OCI-LY1 (cell line): Measurements from ENCODE around the gene PPIP5K2.
A peak's percentile ranks its signal among the peaks of the same experiment; 100 is the strongest.

Experiments used
- H2AFZ ChIP-seq: fragments of 200-600 bp; sonication (generic), shearing (Covaris generic); 2 replicates; pipeline ENCODE4 v1.6.0; 2014; ENCODE audit warnings: antibody characterized with exemption, mild to moderate bottlenecking, low read length
- H3F3A ChIP-seq: fragments of 200-600 bp; sonication (generic), shearing (Covaris generic); 2 replicates; pipeline ENCODE4 v1.6.0; 2014; ENCODE audit warnings: mild to moderate bottlenecking, antibody characterized with exemption, low read length, moderate library complexity; ENCODE audit not compliant: insufficient read depth
- H3K27ac ChIP-seq: fragments of 200-600 bp; sonication (generic); 2 replicates; pipeline ENCODE4 v1.5.1; 2014; ENCODE audit warnings: low read length, mixed run types, mild to moderate bottlenecking, low read depth; ENCODE audit not compliant: poor library complexity, severe bottlenecking
- H3K27me3 ChIP-seq: fragments of 200-600 bp; sonication (generic); 2 replicates; pipeline ENCODE4 v1.6.0; 2014; ENCODE audit warnings: antibody characterized with exemption, mild to moderate bottlenecking, low read length, moderate library complexity; ENCODE audit not compliant: insufficient read depth
- H3K36me3 ChIP-seq: fragments of 200-600 bp; sonication (generic); 2 replicates; pipeline ENCODE4 v1.6.1; 2014; ENCODE audit warnings: mild to moderate bottlenecking, antibody characterized with exemption, low read length, moderate library complexity, mixed read lengths; ENCODE audit not compliant: insufficient read depth
- H3K4me1 ChIP-seq: fragments of 200-600 bp; sonication (generic); 2 replicates; pipeline ENCODE4 v1.5.1; 2014; ENCODE audit warnings: mild to moderate bottlenecking, low read length, moderate library complexity; ENCODE audit not compliant: insufficient read depth, severe bottlenecking
- H3K4me2 ChIP-seq: fragments of 200-600 bp; sonication (generic), shearing (Covaris generic); 2 replicates; pipeline ENCODE4 v1.6.1; 2014; ENCODE audit warnings: low read length
- H3K4me3 ChIP-seq: fragments of 200-600 bp; sonication (generic); 2 replicates; pipeline ENCODE4 v1.5.1; 2014; ENCODE audit warnings: low read length, low read depth, mild to moderate bottlenecking, mixed read lengths; ENCODE audit not compliant: poor library complexity, severe bottlenecking
- H3K79me2 ChIP-seq: fragments of 200-600 bp; shearing (Covaris generic); 2 replicates; pipeline ENCODE4 v1.6.1; 2016; ENCODE audit warnings: mixed run types, low read length, mixed read lengths; ENCODE audit not compliant: insufficient read depth
- H3K9ac ChIP-seq: fragments of 200-600 bp; sonication (generic), shearing (Covaris generic); 2 replicates; pipeline ENCODE4 v1.6.1; 2014; ENCODE audit warnings: mild to moderate bottlenecking, low read length, mixed read lengths
- H3K9me2 ChIP-seq: fragments of 200-600 bp; sonication (generic), shearing (Covaris generic); 2 replicates; pipeline ENCODE4 v1.6.1; 2014; ENCODE audit warnings: low read depth, mild to moderate bottlenecking, low read length, mixed read lengths
- H3K9me3 ChIP-seq: fragments of 200-600 bp; shearing (Covaris generic); 2 replicates; pipeline ENCODE4 v1.6.1; 2014; ENCODE audit warnings: low read length, mixed read lengths
- H4K20me1 ChIP-seq: fragments of 200-600 bp; sonication (generic), shearing (Covaris generic); 2 replicates; pipeline ENCODE4 v1.6.0; 2016; ENCODE audit warnings: mild to moderate bottlenecking, low read length; ENCODE audit not compliant: insufficient read depth
- EZH2 ChIP-seq: fragments of 200-600 bp; sonication (generic), shearing (Covaris generic); IDR thresholded peaks from 2 replicates; pipeline ENCODE4 v1.8.0; 2017; ENCODE audit warnings: borderline replicate concordance, mixed run types, mild to moderate bottlenecking, antibody characterized with exemption, low read length, moderate library complexity, mixed read lengths
- TF ChIP-seq, protein P1 (sequence below): fragments of 200-600 bp; sonication (generic), shearing (Covaris generic); IDR thresholded peaks from 2 replicates; pipeline ENCODE4 v1.5.1; 2017; ENCODE audit warnings: mild to moderate bottlenecking, antibody characterized with exemption, low read length, moderate library complexity, mixed read lengths

PPIP5K2 gene

GRCh38 chr5:103114440-103114839 lies 5.7 kb upstream of the PPIP5K2 start:
- TF ChIP-seq, protein P1, sequence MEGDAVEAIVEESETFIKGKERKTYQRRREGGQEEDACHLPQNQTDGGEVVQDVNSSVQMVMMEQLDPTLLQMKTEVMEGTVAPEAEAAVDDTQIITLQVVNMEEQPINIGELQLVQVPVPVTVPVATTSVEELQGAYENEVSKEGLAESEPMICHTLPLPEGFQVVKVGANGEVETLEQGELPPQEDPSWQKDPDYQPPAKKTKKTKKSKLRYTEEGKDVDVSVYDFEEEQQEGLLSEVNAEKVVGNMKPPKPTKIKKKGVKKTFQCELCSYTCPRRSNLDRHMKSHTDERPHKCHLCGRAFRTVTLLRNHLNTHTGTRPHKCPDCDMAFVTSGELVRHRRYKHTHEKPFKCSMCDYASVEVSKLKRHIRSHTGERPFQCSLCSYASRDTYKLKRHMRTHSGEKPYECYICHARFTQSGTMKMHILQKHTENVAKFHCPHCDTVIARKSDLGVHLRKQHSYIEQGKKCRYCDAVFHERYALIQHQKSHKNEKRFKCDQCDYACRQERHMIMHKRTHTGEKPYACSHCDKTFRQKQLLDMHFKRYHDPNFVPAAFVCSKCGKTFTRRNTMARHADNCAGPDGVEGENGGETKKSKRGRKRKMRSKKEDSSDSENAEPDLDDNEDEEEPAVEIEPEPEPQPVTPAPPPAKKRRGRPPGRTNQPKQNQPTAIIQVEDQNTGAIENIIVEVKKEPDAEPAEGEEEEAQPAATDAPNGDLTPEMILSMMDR, result no peak
- TF ChIP-seq EZH2, result no peak
- H2AFZ ChIP-seq, result no peak overlapping the region
- no peaks in the 10 kb centered on the region for H3K9me2 ChIP-seq
- no peaks in the 10 kb centered on the region for H3K9me3 ChIP-seq
- H3K27me3 ChIP-seq, result no peaks in the 10 kb centered on the region
- H3K36me3 ChIP-seq, result no peaks in the 10 kb centered on the region
- no peak overlapping the region for H3K4me3 ChIP-seq
- no peak overlapping the region for H3K27ac ChIP-seq
- H3K4me1 ChIP-seq, result peaks cover 17% of the 10 kb centered on the region
- peaks cover 26% of the 10 kb centered on the region for H3K79me2 ChIP-seq
- no peak overlapping the region for H3K4me2 ChIP-seq
- H3F3A ChIP-seq, result no peaks in the 10 kb centered on the region
- H3K9ac ChIP-seq, result no peak overlapping the region
- no peaks in the 10 kb centered on the region for H4K20me1 ChIP-seq

DNA sequence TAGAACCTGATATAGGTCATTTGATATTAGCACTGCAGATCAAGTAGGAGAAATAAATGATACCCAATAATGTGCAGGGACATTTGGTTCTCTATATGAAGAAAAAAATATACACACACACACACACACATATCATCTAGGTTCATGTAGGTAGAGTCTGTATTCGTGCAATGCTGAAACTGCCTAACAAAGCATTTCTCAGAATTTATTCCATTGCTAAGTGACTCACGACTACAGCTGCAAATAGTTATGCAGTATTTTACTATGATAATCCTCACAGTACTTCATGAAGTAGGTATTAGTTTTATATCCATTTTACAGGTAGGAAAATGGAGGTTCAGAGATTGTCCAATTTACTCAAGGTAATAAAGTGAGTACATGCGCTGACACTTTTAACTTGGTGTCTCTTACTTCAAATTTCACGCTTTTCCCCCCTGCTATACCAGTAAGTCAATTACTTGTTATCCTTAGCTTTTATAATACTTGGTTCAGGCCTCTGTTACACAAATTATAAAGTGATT lies 2.6 kb upstream of the PPIP5K2 start:
- no peaks in the 10 kb centered on the region for H3F3A ChIP-seq
- no peaks in the 10 kb centered on the region for H3K27me3 ChIP-seq
- no peak overlapping the region for H2AFZ ChIP-seq
- H3K36me3 ChIP-seq, result peaks cover 1% of the 10 kb centered on the region; the same call in 1 of the 2 replicates
- H3K9me3 ChIP-seq, result no peaks in the 10 kb centered on the region
- H3K27ac ChIP-seq, result peak overlapping the region; percentile 96
- H3K4me2 ChIP-seq, result no peak overlapping the region
- H3K4me1 ChIP-seq, result peaks cover 30% of the 10 kb centered on the region
- no peaks in the 10 kb centered on the region for H3K9me2 ChIP-seq
- no peak overlapping the region for H3K9ac ChIP-seq
- TF ChIP-seq, protein P1, result no peak
- TF ChIP-seq EZH2, result no peak
- H4K20me1 ChIP-seq, result no peaks in the 10 kb centered on the region
- H3K79me2 ChIP-seq, result peaks cover 47% of the 10 kb centered on the region
- no peak overlapping the region for H3K4me3 ChIP-seq

DNA sequence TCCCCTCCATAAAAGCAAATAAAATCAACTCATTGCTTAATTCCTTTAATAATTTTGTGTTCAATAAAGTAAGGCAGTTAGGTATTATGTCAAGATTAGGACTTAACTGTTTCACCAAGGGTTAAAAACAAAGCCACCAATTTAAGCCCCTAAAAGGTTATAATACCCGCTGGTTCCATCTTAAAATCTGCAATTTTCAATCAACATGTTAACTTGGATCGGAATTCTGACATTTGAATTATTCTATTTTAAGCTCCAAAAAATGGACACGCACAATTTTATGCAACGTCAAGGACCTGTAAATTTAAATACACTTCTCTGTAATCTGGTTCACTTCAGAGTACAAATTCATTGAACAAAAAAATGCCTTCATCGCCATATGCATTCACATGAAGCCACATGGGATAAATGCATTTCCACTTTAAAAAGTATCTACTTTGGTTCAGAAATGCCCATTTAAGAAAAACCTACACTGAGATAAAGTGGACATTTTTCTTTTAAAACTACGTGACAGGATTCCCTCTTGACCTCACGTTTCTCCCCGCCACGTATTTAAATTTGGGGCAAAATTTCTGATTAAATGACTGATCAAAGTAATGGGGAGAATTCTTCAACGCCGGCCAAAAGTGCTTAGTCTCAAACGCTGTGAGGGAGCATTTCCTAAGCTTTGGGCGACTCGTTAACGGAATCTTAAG lies 884 bp upstream of the PPIP5K2 start:
- H3K27ac ChIP-seq, result peak overlapping the region; percentile 96
- H3K4me1 ChIP-seq, result peaks cover 38% of the 10 kb centered on the region
- H2AFZ ChIP-seq, result peak overlapping the region; percentile 22; the same call in 1 of the 2 replicates
- no peaks in the 10 kb centered on the region for H3K9me3 ChIP-seq
- H3K36me3 ChIP-seq, result peaks cover 14% of the 10 kb centered on the region
- no peaks in the 10 kb centered on the region for H3K9me2 ChIP-seq
- H3K79me2 ChIP-seq, result peaks cover 61% of the 10 kb centered on the region
- H3K4me3 ChIP-seq, result peak overlapping the region; percentile 78
- no peaks in the 10 kb centered on the region for H3K27me3 ChIP-seq
- peak overlapping the region; percentile 91 for H3K4me2 ChIP-seq
- TF ChIP-seq, protein P1, result no peak
- TF ChIP-seq EZH2, result no peak
- peak overlapping the region; percentile 82 for H3K9ac ChIP-seq
- H3F3A ChIP-seq, result no peaks in the 10 kb centered on the region
- no peaks in the 10 kb centered on the region for H4K20me1 ChIP-seq
